Effector memory CD4-positive, alpha-beta T cell (primary cell): ENCODE results near the gene JPH2.

Source experiments
- DNase-seq, 3 donors: peaks; one replicate each; pipeline ENCODE4 v3.0.0-alpha.2; 2020
- H3K27ac ChIP-seq: 2 replicates; pipeline ENCODE4 v1.7.0; 2013; ENCODE audit warnings: mild to moderate bottlenecking, low read length, moderate library complexity; ENCODE audit not compliant: insufficient read depth, poor library complexity, severe bottlenecking
- H3K27me3 ChIP-seq: replicated peaks from 2 replicates; pipeline ENCODE4 v1.7.0; 2013; ENCODE audit warnings: mild to moderate bottlenecking, low read length; ENCODE audit not compliant: insufficient read depth, control insufficient read depth, poor library complexity, severe bottlenecking
- H3K36me3 ChIP-seq: 2 replicates; pipeline ENCODE4 v1.7.0; 2013; ENCODE audit warnings: mild to moderate bottlenecking, low read length, moderate library complexity; ENCODE audit not compliant: control insufficient read depth, insufficient read depth
- H3K4me1 ChIP-seq: 2 replicates; pipeline ENCODE4 v1.7.0; 2013; ENCODE audit warnings: low read length, mild to moderate bottlenecking; ENCODE audit not compliant: control insufficient read depth, insufficient read depth, poor library complexity, severe bottlenecking
- H3K4me3 ChIP-seq: 2 replicates; pipeline ENCODE4 v1.7.0; 2013; ENCODE audit warnings: low read length, low read depth, mild to moderate bottlenecking; ENCODE audit not compliant: insufficient read depth, poor library complexity, severe bottlenecking
- H3K9me3 ChIP-seq: 2 replicates; pipeline ENCODE4 v1.7.0; 2013; ENCODE audit warnings: mild to moderate bottlenecking, low read length, moderate library complexity; ENCODE audit not compliant: control insufficient read depth

Gene JPH2

GRCh38 chr20:44212792-44213191 lies 25.8 kb upstream of the JPH2 start:
- no peaks in the 10 kb centered on the region for H3K27me3 ChIP-seq
- H3K4me1 ChIP-seq = peaks cover 35% of the 10 kb centered on the region
- DNase-seq = no peak
- no peaks in the 10 kb centered on the region for H3K9me3 ChIP-seq
- no peak overlapping the region for H3K27ac ChIP-seq
- no peak overlapping the region for H3K4me3 ChIP-seq
- no peaks in the 10 kb centered on the region for H3K36me3 ChIP-seq

GRCh38 chr20:44211177-44212039 lies 24.4 kb upstream of the JPH2 start:
- H3K4me3 ChIP-seq = peak overlapping the region; percentile 69
- DNase-seq = no peak
- peaks cover under 1% of the 10 kb centered on the region for H3K36me3 ChIP-seq
- peaks cover 27% of the 10 kb centered on the region for H3K4me1 ChIP-seq
- peak overlapping the region; percentile 94 for H3K27ac ChIP-seq
- H3K9me3 ChIP-seq = no peaks in the 10 kb centered on the region
- no peaks in the 10 kb centered on the region for H3K27me3 ChIP-seq

DNA sequence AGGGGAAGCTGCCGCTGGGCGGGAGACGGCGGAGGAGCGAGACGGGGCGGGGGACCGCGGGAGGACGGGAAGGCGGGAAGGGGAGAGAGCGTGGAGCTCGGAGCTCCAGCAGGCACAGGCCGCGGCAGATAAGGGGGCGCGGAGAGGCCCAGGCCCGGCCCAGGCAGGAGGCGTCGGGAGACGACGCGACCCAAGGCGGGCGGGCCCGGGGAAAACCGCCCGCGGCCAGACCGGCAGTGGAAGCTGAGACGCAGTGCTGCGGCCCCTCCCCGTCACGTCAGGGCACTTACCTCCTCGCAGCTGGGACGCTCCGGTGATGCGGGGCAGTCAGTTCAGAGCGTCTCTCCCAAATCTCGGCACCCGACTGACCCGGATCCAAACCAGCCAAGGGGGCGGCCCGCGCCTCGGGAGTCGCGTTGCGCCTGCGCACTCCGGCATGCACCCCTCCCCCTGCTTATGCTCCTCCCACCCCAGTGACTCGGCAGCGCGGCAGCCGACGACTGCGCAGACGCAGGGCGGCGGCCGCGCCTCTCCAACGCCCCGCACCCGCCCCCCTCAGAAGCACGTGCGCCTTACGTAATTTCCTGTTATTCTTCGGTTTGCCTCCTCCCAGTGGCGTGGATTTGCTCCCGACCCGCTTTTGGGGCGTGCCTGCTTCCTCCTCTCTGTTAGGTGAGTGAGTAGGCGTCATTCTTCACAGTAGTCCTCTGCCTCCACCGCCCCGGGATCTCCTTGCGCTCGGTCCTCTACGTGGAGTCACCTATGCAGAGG lies 23.6 kb upstream of the JPH2 start, which contains the start of gene OSER1:
TSS of gene OSER1 (minus strand) at position 366 of the 771 bp plus-strand sequence. CDS start 3,814 bp downstream, outside the sequence.
- H3K9me3 ChIP-seq = no peaks in the 10 kb centered on the region
- peak within 1 kb of the TSS; percentile 95 for H3K4me3 ChIP-seq
- H3K36me3 ChIP-seq = peaks cover 8% of the 10 kb centered on the region
- H3K27ac ChIP-seq = peak within 1 kb of the TSS; percentile 94
- no peaks in the 10 kb centered on the region for H3K27me3 ChIP-seq
- peaks cover 27% of the 10 kb centered on the region for H3K4me1 ChIP-seq
- peak; percentile 97 to 98 (median 98) for DNase-seq

GRCh38 chr20:44209686-44210405 lies 22.9 kb upstream of the JPH2 start:
- Histone ChIP-seq H3K9me3 (no peaks in the 10 kb centered on the region), H3K4me1 (peaks cover 24% of the 10 kb centered on the region), H3K4me3 (peak overlapping the region; percentile 95), H3K27ac (peak overlapping the region; percentile 93), H3K27me3 (no peaks in the 10 kb centered on the region), H3K36me3 (peaks cover 16% of the 10 kb centered on the region)
- DNase-seq = no peak

- Histone ChIP-seq H3K4me3 (no peak overlapping the region), H3K27ac (no peak overlapping the region), H3K9me3 (no peaks in the 10 kb centered on the region), H3K27me3 (no peaks in the 10 kb centered on the region), H3K36me3 (peaks cover 24% of the 10 kb centered on the region), H3K4me1 (peaks cover 24% of the 10 kb centered on the region)
- no peak for DNase-seq
These were observed 21.8 kb upstream of the JPH2 start for GRCh38 chr20:44208770-44209169.

DNA sequence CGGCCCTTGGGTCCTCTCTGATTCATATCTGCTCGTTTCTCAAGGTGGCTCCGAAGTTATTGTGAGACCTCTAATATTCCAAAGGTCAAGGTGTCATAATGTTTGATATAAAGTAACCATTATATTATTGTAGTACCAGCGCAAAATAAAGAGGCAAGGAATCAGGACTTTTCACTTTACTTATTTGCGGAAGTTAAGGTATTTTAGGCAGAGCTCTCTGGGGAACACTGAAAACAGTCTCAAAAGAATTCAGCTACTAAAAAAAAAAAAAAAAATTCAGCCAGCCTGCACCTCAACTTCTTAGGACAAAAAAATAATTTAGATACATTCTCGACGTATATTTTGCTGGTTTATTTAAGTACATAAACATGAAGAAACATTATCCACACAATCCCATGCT lies 21.2 kb upstream of the JPH2 start:
- Histone ChIP-seq H3K27me3 (no peaks in the 10 kb centered on the region), H3K4me3 (no peak overlapping the region), H3K27ac (no peak overlapping the region), H3K36me3 (peaks cover 24% of the 10 kb centered on the region), H3K9me3 (no peaks in the 10 kb centered on the region), H3K4me1 (peaks cover 24% of the 10 kb centered on the region)
- no peak for DNase-seq

DNA sequence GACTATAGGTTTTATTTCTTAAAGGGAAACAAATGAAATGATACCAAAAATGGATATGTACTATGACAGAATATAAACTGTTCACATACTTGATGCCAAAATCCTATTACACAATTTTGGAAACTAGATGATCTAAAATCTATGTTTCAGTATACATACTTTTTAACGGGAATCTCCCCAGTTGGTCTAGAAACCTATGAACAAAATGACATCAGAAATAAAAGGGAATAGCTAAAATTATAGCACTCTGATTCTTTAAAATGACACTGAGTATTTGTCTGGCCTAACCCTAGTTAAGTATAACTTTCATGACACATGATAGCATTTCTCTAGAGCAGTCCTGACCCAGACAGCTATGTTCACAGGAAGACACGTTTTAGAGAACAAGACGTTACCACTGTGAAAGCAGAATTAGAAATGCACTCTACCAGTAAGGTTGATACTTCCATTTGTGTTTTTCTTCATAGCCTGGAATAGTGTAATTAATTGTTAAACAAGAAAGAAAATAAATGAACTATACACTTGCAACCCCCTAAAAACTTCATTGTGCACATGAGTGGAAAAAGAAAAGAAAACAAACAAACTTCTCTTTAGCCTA lies 20.2 kb upstream of the JPH2 start:
- H3K36me3 ChIP-seq = peaks cover 24% of the 10 kb centered on the region
- H3K27me3 ChIP-seq = no peaks in the 10 kb centered on the region
- no peaks in the 10 kb centered on the region for H3K9me3 ChIP-seq
- H3K27ac ChIP-seq = no peak overlapping the region
- DNase-seq = no peak
- peaks cover 24% of the 10 kb centered on the region for H3K4me1 ChIP-seq
- H3K4me3 ChIP-seq = no peak overlapping the region

DNA sequence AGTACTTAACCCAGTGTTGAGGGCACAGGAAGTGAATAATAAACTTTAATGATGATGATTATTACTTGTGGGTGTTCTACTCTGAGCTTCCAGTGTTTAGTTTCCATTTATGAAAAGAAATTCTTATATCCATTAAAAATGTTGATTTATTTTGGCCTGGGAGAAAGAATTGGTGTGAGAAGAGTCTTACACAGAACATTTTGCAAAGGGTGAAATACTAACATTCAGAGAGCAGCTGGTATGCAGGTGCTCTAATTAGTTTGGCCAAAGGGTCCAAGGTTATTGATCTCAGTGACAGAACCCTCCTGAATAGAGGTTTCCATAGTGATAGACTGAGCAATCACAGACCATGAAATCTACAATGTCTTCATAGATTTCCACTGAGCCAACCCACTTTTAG lies 19.1 kb upstream of the JPH2 start:
- DNase-seq = no peak
- Histone ChIP-seq H3K27ac (no peak overlapping the region), H3K36me3 (peaks cover 30% of the 10 kb centered on the region), H3K27me3 (no peaks in the 10 kb centered on the region), H3K9me3 (no peaks in the 10 kb centered on the region), H3K4me3 (no peak overlapping the region), H3K4me1 (peaks cover 13% of the 10 kb centered on the region)

- H3K4me1 ChIP-seq = peaks cover 10% of the 10 kb centered on the region
- no peak overlapping the region for H3K27ac ChIP-seq
- H3K27me3 ChIP-seq = no peaks in the 10 kb centered on the region
- H3K9me3 ChIP-seq = no peaks in the 10 kb centered on the region
- DNase-seq = no peak
- H3K4me3 ChIP-seq = no peak overlapping the region
- H3K36me3 ChIP-seq = peaks cover 43% of the 10 kb centered on the region
These were observed 17.8 kb upstream of the JPH2 start for GRCh38 chr20:44204832-44205215.
